HepG2 (cell line): Measurements from ENCODE around the gene SOST. TPM values are rescaled to one million over a fixed set of nuclear protein-coding genes. Genes with fewer than 3 reads are reported as not detected.

Experiments
- AGO1 ChIP-seq: fragments of 200-400 bp; formaldehyde crosslinking; IDR thresholded peaks from 2 replicates; pipeline ENCODE4 v1.6.1; 2017; ENCODE audit warnings: mild to moderate bottlenecking, low read depth, low read length, moderate library complexity; ENCODE audit not compliant: poor library complexity, severe bottlenecking
- HMG20A ChIP-seq: IDR thresholded peaks from 2 replicates; pipeline ENCODE4 v1.6.1; 2016; ENCODE audit warnings: borderline replicate concordance
- JUN ChIP-seq: sonication (generic); formaldehyde crosslinking; IDR thresholded peaks from 2 replicates; pipeline ENCODE4 v1.4.0; 2020; ENCODE audit warnings: mild to moderate bottlenecking, missing genetic modification reagents
- KLF15 ChIP-seq: sonication (generic); formaldehyde crosslinking; IDR thresholded peaks from 2 replicates; pipeline ENCODE4 v1.8.1; 2023; ENCODE audit warnings: borderline replicate concordance, mild to moderate bottlenecking, inconsistent platforms, missing genetic modification reagents, mixed read lengths
- KLF6 ChIP-seq: IDR thresholded peaks from 2 replicates; pipeline ENCODE4 v1.8.0; 2016; ENCODE audit warnings: missing biosample characterization, missing genetic modification reagents
- MIXL1 ChIP-seq: IDR thresholded peaks from 2 replicates; pipeline ENCODE4 v1.6.1; 2016
- NRL ChIP-seq: sonication (generic); formaldehyde crosslinking; IDR thresholded peaks from 2 replicates; pipeline ENCODE4 v1.5.0; 2020; ENCODE audit warnings: missing genetic modification reagents, mild to moderate bottlenecking, moderate library complexity, borderline replicate concordance
- PAX8 ChIP-seq: sonication (generic); formaldehyde crosslinking; IDR thresholded peaks from 2 replicates; pipeline ENCODE4 v1.8.0; 2022; ENCODE audit warnings: mild to moderate bottlenecking, missing genetic modification reagents, borderline replicate concordance
- RARA ChIP-seq: IDR thresholded peaks from 2 replicates; pipeline ENCODE4 v1.6.1; 2016; ENCODE audit warnings: missing genetic modification reagents, missing compliant biosample characterization
- RBM22 ChIP-seq: fragments of 200-400 bp; formaldehyde crosslinking; optimal IDR thresholded peaks from 2 replicates; pipeline ENCODE3; 2017; ENCODE audit warnings: mild to moderate bottlenecking, low read length, moderate library complexity
- ZBTB20 ChIP-seq: sonication (generic); formaldehyde crosslinking; IDR thresholded peaks from 2 replicates; pipeline ENCODE4 v1.8.1; 2023; ENCODE audit warnings: missing genetic modification reagents, low read depth, mild to moderate bottlenecking, borderline replicate concordance
- ZBTB21 ChIP-seq: sonication (generic); formaldehyde crosslinking; IDR thresholded peaks from 2 replicates; pipeline ENCODE4 v1.4.0; 2020; ENCODE audit warnings: missing genetic modification reagents
- ZMYM3 ChIP-seq: sonication (generic); formaldehyde crosslinking; IDR thresholded peaks from 2 replicates; pipeline ENCODE4 v1.5.1; 2020; ENCODE audit warnings: mild to moderate bottlenecking, missing genetic modification reagents
- ZNF18 ChIP-seq: sonication (generic); formaldehyde crosslinking; IDR thresholded peaks from 2 replicates; pipeline ENCODE4 v1.8.0; 2022; ENCODE audit warnings: mild to moderate bottlenecking, missing genetic modification reagents; ENCODE audit not compliant: insufficient replicate concordance
- ZNF20 ChIP-seq: sonication (generic); formaldehyde crosslinking; IDR thresholded peaks from 2 replicates; pipeline ENCODE4 v1.4.0; 2020; ENCODE audit warnings: mild to moderate bottlenecking, moderate library complexity, missing genetic modification reagents
- ZNF510 ChIP-seq: sonication (generic); formaldehyde crosslinking; IDR thresholded peaks from 2 replicates; pipeline ENCODE4 v1.4.0; 2020; ENCODE audit warnings: low read depth, mild to moderate bottlenecking, missing genetic modification reagents
- ZNF614 ChIP-seq: IDR thresholded peaks from 2 replicates; pipeline ENCODE4 v1.6.1; 2018; ENCODE audit warnings: missing biosample characterization, missing genetic modification reagents, inconsistent platforms, borderline replicate concordance
- ZNF678 ChIP-seq: sonication (generic); formaldehyde crosslinking; IDR thresholded peaks from 2 replicates; pipeline ENCODE4 v1.4.0; 2020; ENCODE audit warnings: mild to moderate bottlenecking, missing genetic modification reagents
- ZNF770 ChIP-seq: sonication (generic); formaldehyde crosslinking; IDR thresholded peaks from 2 replicates; pipeline ENCODE4 v1.5.0; 2020; ENCODE audit warnings: mild to moderate bottlenecking, missing genetic modification reagents
- polyA plus RNA-seq, 8 experiments: library from polyadenylated mRNA; depleted of rRNA in 3 of 8; stranded (reverse) in 7 of 8; unstranded in 1 of 8; fragments of >200 nt; fragmentation: Illumina TruSeq in 4 of 8; extraction: Trizol in 4 of 8; gene quantifications; 2 replicates each; pipeline versions ENCODE4 v1.2.1 to v1.2.3, GENCODE V29; 2011 to 2016; ENCODE audit warnings: low read depth in 4 of 8, missing spikeins in 1 of 8, mixed read lengths in 1 of 8; ENCODE audit not compliant: insufficient read depth in 1 of 8
- total RNA-seq, 5 experiments: library from RNA; depleted of rRNA; stranded (reverse); fragments of >200 nt; fragmentation: Illumina TruSeq; extraction: Trizol; gene quantifications; 2 replicates each; pipeline ENCODE4 v1.2.3, GENCODE V29; 2016; ENCODE audit warnings: low read depth in 1 of 5
- TF ChIP-seq, protein P1 (sequence below): sonication (generic); formaldehyde crosslinking; IDR thresholded peaks from 2 replicates; pipeline ENCODE4 v1.4.0; 2020; ENCODE audit warnings: low read depth, mild to moderate bottlenecking, missing genetic modification reagents

Gene SOST
- total and polyA plus RNA-seq, 2 of the 13 experiments (the other 11 are each of a cell fraction or from before 2014, with no cell fraction given), result not detected

DNA sequence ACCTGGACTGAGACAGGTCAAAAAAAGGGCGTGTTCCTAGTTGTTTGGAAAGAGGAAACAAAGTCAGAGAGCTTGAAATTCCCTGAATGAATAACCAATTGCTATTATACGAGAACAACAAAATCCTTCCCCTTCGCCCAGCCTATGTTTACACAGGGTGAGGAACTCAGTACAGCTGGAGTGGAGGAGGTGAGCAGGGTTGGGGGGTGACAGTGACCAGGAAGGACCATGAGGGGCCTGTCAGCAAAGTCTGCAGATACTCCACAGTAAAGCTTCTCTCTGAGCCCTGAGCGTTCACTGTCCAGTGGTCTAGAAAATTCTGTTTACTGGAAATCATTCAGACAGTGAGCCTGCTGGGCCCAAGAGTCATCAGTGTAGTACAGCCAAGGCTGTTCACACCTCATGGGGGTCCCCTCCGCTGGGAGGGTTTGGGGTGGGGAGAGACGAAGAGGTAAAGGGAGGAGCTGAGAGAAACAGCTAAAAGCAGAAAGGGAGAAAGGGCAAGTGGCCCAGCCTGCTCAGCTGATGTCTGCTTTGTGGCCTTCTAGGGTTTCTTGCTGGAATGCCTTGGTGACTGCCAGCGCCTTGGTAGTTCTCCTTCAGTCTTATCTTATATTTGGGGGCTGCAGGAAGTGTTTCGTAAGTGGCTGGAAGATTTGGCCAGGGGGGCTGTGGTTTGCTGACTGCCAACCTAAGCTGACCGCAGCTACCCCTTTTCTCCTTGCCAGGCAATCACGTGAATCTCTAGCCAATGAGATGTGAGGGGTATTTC lies 14.5 kb upstream of the SOST start (continued):
- TF ChIP-seq, protein P1, sequence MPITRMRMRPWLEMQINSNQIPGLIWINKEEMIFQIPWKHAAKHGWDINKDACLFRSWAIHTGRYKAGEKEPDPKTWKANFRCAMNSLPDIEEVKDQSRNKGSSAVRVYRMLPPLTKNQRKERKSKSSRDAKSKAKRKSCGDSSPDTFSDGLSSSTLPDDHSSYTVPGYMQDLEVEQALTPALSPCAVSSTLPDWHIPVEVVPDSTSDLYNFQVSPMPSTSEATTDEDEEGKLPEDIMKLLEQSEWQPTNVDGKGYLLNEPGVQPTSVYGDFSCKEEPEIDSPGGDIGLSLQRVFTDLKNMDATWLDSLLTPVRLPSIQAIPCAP (CRISPR knock-in tag), result no peak
- TF ChIP-seq ZNF18, result no peak
- TF ChIP-seq RBM22, result peak; percentile 47
- no peak for TF ChIP-seq ZNF20
- TF ChIP-seq ZNF678 (CRISPR knock-in tag), result no peak
- no peak for TF ChIP-seq MIXL1
- TF ChIP-seq ZNF770 (CRISPR knock-in tag), result no peak
- TF ChIP-seq KLF6 (CRISPR knock-in tag), result no peak
- TF ChIP-seq ZBTB20 (CRISPR knock-in tag), result 0 out of 2 replicates have a peak, but pooled peaks have one; percentile 32
- TF ChIP-seq ZMYM3 (CRISPR knock-in tag), result no peak
- 0 out of 2 replicates have a peak, but pooled peaks have one; percentile 51 for TF ChIP-seq ZNF510
- no peak for TF ChIP-seq KLF15 (CRISPR knock-in tag)
- TF ChIP-seq PAX8 (CRISPR knock-in tag), result peak; percentile 54; the same call in 1 of the 2 replicates
- TF ChIP-seq NRL (CRISPR knock-in tag), result no peak
- TF ChIP-seq HMG20A (CRISPR knock-in tag), result no peak
- no peak for TF ChIP-seq JUN
- no peak for TF ChIP-seq AGO1
- no peak for TF ChIP-seq ZBTB21 (CRISPR knock-in tag)
- TF ChIP-seq RARA, result 0 out of 2 replicates have a peak, but pooled peaks have one; percentile 15
- no peak for TF ChIP-seq ZNF614 (CRISPR knock-in tag)
